Neuron (in vitro differentiated cells): ENCODE data around the gene SH3BP2.

Experiments used
- H2AFZ ChIP-seq: one replicate; pipeline ENCODE4 v1.6.1; 2013; ENCODE audit warnings: low read depth, mild to moderate bottlenecking, inconsistent platforms, low read length, moderate library complexity
- H3K27me3 ChIP-seq: one replicate; pipeline ENCODE4 v1.6.1; 2013; ENCODE audit warnings: low read length; ENCODE audit not compliant: insufficient read depth
- H3K36me3 ChIP-seq: one replicate; pipeline ENCODE4 v1.6.1; 2013; ENCODE audit warnings: low read length; ENCODE audit not compliant: insufficient read depth
- H3K4me1 ChIP-seq: one replicate; pipeline ENCODE4 v1.6.1; 2013; ENCODE audit warnings: low read length; ENCODE audit not compliant: insufficient read depth
- H3K4me3 ChIP-seq: 2 replicates; pipeline ENCODE4 v1.5.1; 2013; ENCODE audit warnings: mild to moderate bottlenecking, low read length, moderate library complexity
- H3K9me3 ChIP-seq: one replicate; pipeline ENCODE4 v1.6.1; 2013; ENCODE audit warnings: low read length

SH3BP2 gene

GRCh38 chr4:2827874-2828751 lies 35.2 kb downstream of the SH3BP2 start:
- Histone ChIP-seq H3K27me3 (no peaks in the 10 kb centered on the region), H3K36me3 (peaks cover 52% of the 10 kb centered on the region), H3K4me3 (no peak overlapping the region), H2AFZ (no peak overlapping the region), H3K9me3 (no peaks in the 10 kb centered on the region), H3K4me1 (no peaks in the 10 kb centered on the region)

- no peaks in the 10 kb centered on the region for H3K4me1 ChIP-seq
- no peaks in the 10 kb centered on the region for H3K27me3 ChIP-seq
- no peak overlapping the region for H3K4me3 ChIP-seq
- H3K36me3 ChIP-seq = peaks cover 48% of the 10 kb centered on the region
- no peak overlapping the region for H2AFZ ChIP-seq
- no peaks in the 10 kb centered on the region for H3K9me3 ChIP-seq
These were observed 35.9 kb downstream of the SH3BP2 start for GRCh38 chr4:2828758-2829181.

GRCh38 chr4:2829321-2829932 lies 36.5 kb downstream of the SH3BP2 start:
- Histone ChIP-seq H3K27me3 (no peaks in the 10 kb centered on the region), H3K9me3 (no peaks in the 10 kb centered on the region), H3K4me1 (no peaks in the 10 kb centered on the region), H3K4me3 (no peak overlapping the region), H3K36me3 (peaks cover 44% of the 10 kb centered on the region), H2AFZ (no peak overlapping the region)

- Histone ChIP-seq H3K9me3 (no peaks in the 10 kb centered on the region), H3K27me3 (no peaks in the 10 kb centered on the region), H3K36me3 (peaks cover 38% of the 10 kb centered on the region), H2AFZ (no peak overlapping the region), H3K4me3 (no peak overlapping the region), H3K4me1 (no peaks in the 10 kb centered on the region)
These were observed 37.1 kb downstream of the SH3BP2 start for GRCh38 chr4:2829933-2830451.

GRCh38 chr4:2830632-2831610 lies 38.0 kb downstream of the SH3BP2 start:
- no peaks in the 10 kb centered on the region for H3K4me1 ChIP-seq
- H3K27me3 ChIP-seq = no peaks in the 10 kb centered on the region
- no peak overlapping the region for H2AFZ ChIP-seq
- H3K9me3 ChIP-seq = no peaks in the 10 kb centered on the region
- H3K36me3 ChIP-seq = peaks cover 33% of the 10 kb centered on the region
- H3K4me3 ChIP-seq = no peak overlapping the region

GRCh38 chr4:2831611-2832308 lies 38.9 kb downstream of the SH3BP2 start:
- Histone ChIP-seq H3K4me1 (no peaks in the 10 kb centered on the region), H2AFZ (no peak overlapping the region), H3K4me3 (no peak overlapping the region), H3K27me3 (no peaks in the 10 kb centered on the region), H3K36me3 (peaks cover 29% of the 10 kb centered on the region), H3K9me3 (no peaks in the 10 kb centered on the region)

GRCh38 chr4:2832309-2832980 lies 39.6 kb downstream of the SH3BP2 start:
- H2AFZ ChIP-seq = no peak overlapping the region
- H3K36me3 ChIP-seq = peaks cover 26% of the 10 kb centered on the region

GRCh38 chr4:2832981-2833670 lies 40.2 kb downstream of the SH3BP2 start:
- Histone ChIP-seq H3K4me3 (no peak overlapping the region), H3K36me3 (peaks cover 22% of the 10 kb centered on the region), H3K27me3 (no peaks in the 10 kb centered on the region), H3K4me1 (peaks cover 10% of the 10 kb centered on the region), H3K9me3 (no peaks in the 10 kb centered on the region), H2AFZ (no peak overlapping the region)

More at GRCh38 chr4:2832309-2832980, 39.6 kb downstream of the SH3BP2 start:
- Histone ChIP-seq H3K4me1 (peaks cover 3% of the 10 kb centered on the region), H3K4me3 (no peak overlapping the region), H3K27me3 (no peaks in the 10 kb centered on the region), H3K9me3 (no peaks in the 10 kb centered on the region)

- H2AFZ ChIP-seq = no peak overlapping the region
These were observed 40.8 kb downstream of the SH3BP2 start for GRCh38 chr4:2833671-2834000.

GRCh38 chr4:2834001-2834921 lies 41.4 kb downstream of the SH3BP2 start:
- Histone ChIP-seq H3K9me3 (no peaks in the 10 kb centered on the region), H3K4me1 (peaks cover 12% of the 10 kb centered on the region), H3K36me3 (peaks cover 18% of the 10 kb centered on the region), H3K4me3 (no peak overlapping the region), H2AFZ (no peak overlapping the region), H3K27me3 (no peaks in the 10 kb centered on the region)

More at GRCh38 chr4:2833671-2834000, 40.8 kb downstream of the SH3BP2 start:
- Histone ChIP-seq H3K27me3 (no peaks in the 10 kb centered on the region), H3K4me3 (no peak overlapping the region), H3K4me1 (peaks cover 12% of the 10 kb centered on the region), H3K36me3 (peaks cover 20% of the 10 kb centered on the region), H3K9me3 (no peaks in the 10 kb centered on the region)

GRCh38 chr4:2835978-2836377 lies 43.1 kb downstream of the SH3BP2 start:
- H2AFZ ChIP-seq = no peak overlapping the region
- peaks cover 12% of the 10 kb centered on the region for H3K4me1 ChIP-seq
- no peaks in the 10 kb centered on the region for H3K9me3 ChIP-seq
- H3K4me3 ChIP-seq = no peak overlapping the region
- peaks cover 9% of the 10 kb centered on the region for H3K36me3 ChIP-seq
- no peaks in the 10 kb centered on the region for H3K27me3 ChIP-seq
